ENCODE measurements around the gene GRB14.

GRB14 gene

GRCh38 chr2:164574931-164575330 is 46.4 kb downstream of the GRB14 start:
- H3K4me3 ChIP-seq (replicated peaks; ENCODE audit: low read depth, low read length) = no peak overlapping the region
- DNase-seq (ENCODE audit: extremely low read depth, low read depth) = no peak
- TF ChIP-seq, protein P1, sequence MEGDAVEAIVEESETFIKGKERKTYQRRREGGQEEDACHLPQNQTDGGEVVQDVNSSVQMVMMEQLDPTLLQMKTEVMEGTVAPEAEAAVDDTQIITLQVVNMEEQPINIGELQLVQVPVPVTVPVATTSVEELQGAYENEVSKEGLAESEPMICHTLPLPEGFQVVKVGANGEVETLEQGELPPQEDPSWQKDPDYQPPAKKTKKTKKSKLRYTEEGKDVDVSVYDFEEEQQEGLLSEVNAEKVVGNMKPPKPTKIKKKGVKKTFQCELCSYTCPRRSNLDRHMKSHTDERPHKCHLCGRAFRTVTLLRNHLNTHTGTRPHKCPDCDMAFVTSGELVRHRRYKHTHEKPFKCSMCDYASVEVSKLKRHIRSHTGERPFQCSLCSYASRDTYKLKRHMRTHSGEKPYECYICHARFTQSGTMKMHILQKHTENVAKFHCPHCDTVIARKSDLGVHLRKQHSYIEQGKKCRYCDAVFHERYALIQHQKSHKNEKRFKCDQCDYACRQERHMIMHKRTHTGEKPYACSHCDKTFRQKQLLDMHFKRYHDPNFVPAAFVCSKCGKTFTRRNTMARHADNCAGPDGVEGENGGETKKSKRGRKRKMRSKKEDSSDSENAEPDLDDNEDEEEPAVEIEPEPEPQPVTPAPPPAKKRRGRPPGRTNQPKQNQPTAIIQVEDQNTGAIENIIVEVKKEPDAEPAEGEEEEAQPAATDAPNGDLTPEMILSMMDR (IDR thresholded peaks at IDR 0.05; ENCODE audit: low read depth, low read length, missing control alignments) = no peak

- no peak overlapping the region for H3K4me3 ChIP-seq (replicated peaks; ENCODE audit: low read depth, low read length)
- no peak for DNase-seq (ENCODE audit: extremely low read depth, low read depth)
- TF ChIP-seq, protein P1 (IDR thresholded peaks at IDR 0.05; ENCODE audit: low read depth, low read length, missing control alignments) = no peak
Measured at GRCh38 chr2:164570475-164570874, 50.8 kb downstream of the GRB14 start.

DNA sequence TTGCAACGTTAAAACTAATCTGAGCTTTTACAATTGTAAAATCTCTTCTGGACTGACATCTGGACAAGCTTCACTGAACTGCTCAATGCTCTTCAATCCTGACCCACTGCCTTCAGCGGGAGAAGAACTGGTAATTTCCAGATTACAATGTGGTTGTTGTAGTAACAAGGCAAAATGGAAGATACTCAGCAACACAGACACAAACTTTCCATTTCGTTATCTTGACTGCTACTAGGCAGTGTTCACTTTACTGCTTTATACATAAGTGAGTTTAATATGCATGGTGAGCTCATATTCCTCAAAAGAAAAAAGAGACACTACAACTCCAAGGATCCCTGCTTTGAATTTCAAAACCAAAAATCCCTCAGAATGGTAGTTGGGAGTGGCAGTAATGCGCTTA is 51.9 kb downstream of the GRB14 start:
- no peak for DNase-seq (ENCODE audit: extremely low read depth, low read depth)
- TF ChIP-seq, protein P1 (IDR thresholded peaks at IDR 0.05; ENCODE audit: low read depth, low read length, missing control alignments) = no peak
- H3K4me3 ChIP-seq (replicated peaks; ENCODE audit: low read depth, low read length) = no peak overlapping the region

- H3K4me3 ChIP-seq (replicated peaks; ENCODE audit: low read depth, low read length) = no peak overlapping the region
- no peak for DNase-seq (ENCODE audit: extremely low read depth, low read depth)
- TF ChIP-seq, protein P1 (IDR thresholded peaks at IDR 0.05; ENCODE audit: low read depth, low read length, missing control alignments) = no peak
Measured at GRCh38 chr2:164568317-164568716, 53.0 kb downstream of the GRB14 start.

DNA sequence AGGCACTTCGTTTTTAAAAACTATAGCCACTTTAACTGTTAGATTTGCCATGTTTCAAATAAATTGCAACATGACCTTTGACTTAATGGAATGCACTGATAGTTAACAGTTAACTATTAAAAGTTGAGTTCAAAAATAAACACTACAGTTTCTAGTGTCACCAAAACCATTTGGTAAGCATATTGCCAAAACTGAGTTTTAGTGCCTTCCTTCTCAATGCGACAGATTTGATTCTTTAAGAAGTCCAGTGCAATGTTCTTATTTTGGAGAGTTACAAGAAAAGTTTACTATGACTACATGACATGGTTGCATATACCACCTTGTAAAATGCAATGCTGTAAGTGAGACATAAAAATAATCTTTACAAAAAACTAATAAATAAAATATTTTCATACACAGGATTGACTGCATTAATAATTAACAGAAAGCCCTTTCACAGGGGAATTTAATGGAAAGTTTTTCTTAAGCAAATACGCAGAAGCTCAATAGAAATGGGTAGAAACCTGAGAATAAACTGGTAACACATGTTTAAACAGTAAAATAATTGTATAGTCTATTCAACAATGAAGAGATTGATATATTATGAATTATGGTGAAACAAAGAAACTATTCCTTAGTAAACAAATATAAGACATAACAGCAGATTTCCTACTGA is 53.8 kb downstream of the GRB14 start:
- TF ChIP-seq, protein P1 (IDR thresholded peaks at IDR 0.05; ENCODE audit: low read depth, low read length, missing control alignments) = no peak
- H3K4me3 ChIP-seq (replicated peaks; ENCODE audit: low read depth, low read length) = no peak overlapping the region
- DNase-seq (ENCODE audit: extremely low read depth, low read depth) = no peak

DNA sequence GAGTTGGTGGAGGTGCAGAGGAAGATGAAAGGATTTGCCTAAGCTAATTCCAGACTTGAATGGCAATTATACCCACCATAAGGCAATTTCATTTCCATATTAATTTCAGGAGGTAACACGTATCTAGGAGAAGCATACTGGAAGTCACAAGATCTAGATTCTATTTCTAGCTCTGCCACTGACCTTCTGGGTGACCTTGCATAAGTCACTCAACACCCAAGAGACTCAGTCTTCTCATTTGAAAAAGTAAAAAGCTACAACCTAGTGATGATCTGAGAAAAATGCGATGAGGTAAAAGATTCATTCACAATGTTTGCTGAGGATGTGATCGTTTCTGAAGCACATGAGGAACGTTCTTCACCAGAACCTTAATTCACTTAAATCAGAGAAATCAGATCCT is 55.9 kb downstream of the GRB14 start:
- H3K4me3 ChIP-seq (replicated peaks; ENCODE audit: low read depth, low read length) = no peak overlapping the region
- TF ChIP-seq, protein P1 (IDR thresholded peaks at IDR 0.05; ENCODE audit: low read depth, low read length, missing control alignments) = no peak
- no peak for DNase-seq (ENCODE audit: extremely low read depth, low read depth)

- TF ChIP-seq, protein P1 (IDR thresholded peaks at IDR 0.05; ENCODE audit: low read depth, low read length, missing control alignments) = no peak
- H3K4me3 ChIP-seq (replicated peaks; ENCODE audit: low read depth, low read length) = no peak overlapping the region
- DNase-seq (ENCODE audit: extremely low read depth, low read depth) = no peak
Measured at GRCh38 chr2:164562666-164563065, 58.6 kb downstream of the GRB14 start.
